GM21381 (cell line): ENCODE measurements around the gene CEACAM4.
"Not testable (repeated sequence)": the region's sequence is repeated elsewhere in the genome, so short reads cannot be mapped to it uniquely, and the experiment has no call there.

Experiments used
- ATAC-seq: cut with Tn5 transposase; IDR thresholded peaks from one replicate; pipeline ENCODE4 v1.9.1; 2021; ENCODE audit warnings: mild to moderate bottlenecking, moderate library complexity; ENCODE audit not compliant: unreplicated experiment

The CEACAM4 gene

GRCh38 chr19:41626877-41627276 lies at the start of gene CEACAM4:
CEACAM4 (minus strand) TSS chr19:41627074; CDS start chr19:41626963, 111 bp downstream.
- ATAC-seq: no peak

DNA sequence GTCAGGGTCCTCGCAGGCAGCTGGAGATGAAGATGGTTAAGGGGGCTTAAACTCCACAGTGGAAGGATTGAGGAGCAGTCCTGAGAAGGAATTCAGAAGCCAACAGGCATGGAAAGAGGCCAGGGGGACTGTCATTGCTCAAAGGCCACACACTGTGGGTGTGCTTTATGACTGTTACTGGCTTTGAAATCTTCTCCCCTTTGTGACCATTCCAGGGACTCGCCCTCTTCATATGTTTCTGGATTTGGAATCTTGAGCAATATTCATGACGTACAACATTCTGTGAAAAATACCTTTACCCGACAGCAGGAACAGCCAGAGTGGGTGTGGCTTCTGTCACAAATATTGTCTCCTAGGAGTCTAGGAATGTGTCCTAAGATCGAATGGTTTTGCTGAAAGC lies 44.6 kb upstream of the CEACAM4 start:
- no peak for ATAC-seq

DNA sequence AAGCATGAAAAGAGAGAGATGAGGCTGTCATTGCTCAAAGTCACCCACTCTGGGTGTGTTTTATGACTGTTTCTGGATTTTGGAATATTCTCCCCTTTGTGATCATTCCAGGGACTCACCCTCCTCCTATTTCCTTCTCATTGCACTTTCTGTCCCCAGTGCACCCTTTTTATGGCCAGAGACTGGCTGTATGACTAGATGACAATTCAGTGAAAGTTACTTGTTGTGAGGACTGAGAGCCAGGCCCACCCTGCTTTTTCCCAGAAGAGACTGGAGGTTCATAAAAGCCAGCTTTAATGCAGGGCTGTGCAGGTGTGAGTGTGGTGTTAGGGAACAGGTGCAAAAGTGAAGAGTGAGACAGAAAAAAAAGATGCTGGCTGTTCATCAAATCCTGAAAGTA lies 43.9 kb upstream of the CEACAM4 start:
- ATAC-seq: no peak

DNA sequence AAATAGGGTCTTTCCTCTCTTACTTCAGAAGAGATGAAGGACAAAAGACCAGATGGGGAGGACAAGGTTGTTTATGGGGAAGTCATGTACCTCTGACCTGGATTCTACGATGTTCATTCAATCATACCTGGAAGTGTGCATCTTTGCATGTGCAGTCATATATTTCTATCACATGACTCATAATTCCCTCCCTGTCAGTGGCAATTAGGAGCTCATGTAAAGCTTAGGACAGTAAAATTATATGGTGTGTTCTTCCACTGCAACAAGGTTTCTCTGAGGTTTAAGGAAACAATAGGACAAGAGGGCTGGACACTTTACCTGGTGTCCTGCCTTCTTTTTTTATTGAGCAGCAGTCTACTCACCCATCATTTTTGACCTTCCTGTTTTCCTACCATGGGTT lies 41.4 kb upstream of the CEACAM4 start:
- no peak for ATAC-seq

GRCh38 chr19:41666075-41666474 lies 39.2 kb upstream of the CEACAM4 start:
- no peak for ATAC-seq

DNA sequence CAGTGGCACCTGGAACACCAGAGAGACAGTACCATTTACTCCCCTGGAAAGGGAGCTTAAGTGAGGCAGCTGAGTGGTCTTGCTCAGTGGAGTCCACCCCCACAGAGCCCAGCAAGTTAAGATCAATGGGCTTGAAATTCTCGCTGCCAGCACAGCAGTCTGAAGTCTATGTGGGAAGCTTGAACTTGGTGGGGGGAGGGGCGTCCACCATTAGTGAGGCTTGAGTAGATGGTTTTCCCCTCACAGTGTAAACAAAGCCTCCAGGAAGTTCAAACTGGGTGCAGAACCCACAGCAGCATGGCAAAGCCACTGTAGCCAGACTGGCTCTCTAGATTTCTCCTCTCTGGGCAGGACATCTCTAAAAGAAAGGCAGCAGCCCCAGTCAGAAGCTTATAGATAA lies 30.3 kb upstream of the CEACAM4 start:
- ATAC-seq: no peak

DNA sequence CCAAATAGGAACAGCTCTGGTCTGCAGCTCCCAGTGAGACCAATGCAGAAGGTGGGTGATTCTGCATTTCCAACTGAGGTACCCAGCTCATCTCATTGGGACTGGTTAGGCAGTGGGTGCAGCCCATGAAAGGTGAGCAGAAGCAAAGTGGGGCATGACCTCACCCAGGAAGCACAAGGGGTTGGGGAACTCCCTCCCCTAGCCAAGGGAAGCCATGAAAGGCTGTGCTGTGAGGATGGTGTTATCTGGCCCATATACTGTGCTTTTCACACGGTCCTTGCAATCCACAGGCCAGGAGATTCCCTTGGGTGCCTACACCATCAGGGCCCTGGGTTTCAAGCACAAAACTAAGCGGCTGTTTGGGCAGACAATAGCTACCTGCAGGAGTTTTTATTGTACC lies 29.9 kb upstream of the CEACAM4 start:
- not testable (repeated sequence) for ATAC-seq

GRCh38 chr19:41652250-41652649 lies 25.4 kb upstream of the CEACAM4 start:
- no peak for ATAC-seq

DNA sequence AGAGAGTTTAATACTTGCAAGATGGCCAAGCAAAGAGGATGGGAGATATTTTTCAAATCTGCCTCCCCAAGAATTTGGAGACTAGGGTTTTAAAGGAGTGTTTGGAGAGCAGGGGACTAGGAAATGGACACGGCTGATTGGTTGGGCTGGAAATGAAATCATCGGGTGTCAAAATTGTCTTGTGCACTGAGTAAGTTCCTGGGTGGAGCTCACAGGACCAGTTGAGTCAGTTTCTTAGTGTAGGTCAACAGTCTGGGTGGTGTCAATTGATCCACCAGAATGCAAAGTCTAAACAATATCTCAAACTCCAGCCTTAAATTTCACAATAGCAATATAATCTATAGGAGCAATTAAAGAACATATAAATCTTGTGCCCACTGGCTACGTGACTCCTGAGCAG lies 23.0 kb upstream of the CEACAM4 start:
- ATAC-seq: no peak

GRCh38 chr19:41646589-41647204 lies 19.8 kb upstream of the CEACAM4 start:
- no peak for ATAC-seq

DNA sequence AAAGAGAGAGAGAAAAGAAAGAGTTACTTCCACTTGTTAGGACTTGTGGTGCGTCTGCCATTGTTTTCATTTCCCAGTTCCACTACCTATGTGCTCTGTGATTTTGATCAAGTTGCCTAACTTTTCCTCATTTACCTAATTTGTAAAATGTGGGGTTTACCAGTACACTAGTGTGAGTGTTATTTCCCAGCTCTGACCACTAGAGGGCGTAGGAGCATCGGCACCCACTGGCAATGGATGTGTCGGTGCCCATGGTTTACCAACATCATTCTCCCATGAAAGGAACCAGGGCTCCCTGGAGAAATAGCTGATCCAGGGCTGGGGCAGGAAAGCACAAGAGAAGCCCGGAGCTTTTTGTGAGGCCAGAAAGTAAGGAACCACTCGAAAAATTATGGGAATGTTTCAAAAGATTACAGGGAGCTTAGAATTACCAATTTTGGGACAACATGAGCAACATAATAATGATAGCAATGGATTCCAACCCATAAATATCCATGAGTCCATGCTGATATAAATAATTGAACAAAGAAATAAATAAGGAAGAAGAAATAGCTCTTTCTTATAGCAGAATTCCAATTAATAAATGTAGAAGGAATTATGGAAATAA lies 15.1 kb upstream of the CEACAM4 start:
- ATAC-seq: no peak

- no peak for ATAC-seq
Measured at GRCh38 chr19:41638641-41639081, 11.8 kb upstream of the CEACAM4 start.

GRCh38 chr19:41637484-41637883 lies 10.6 kb upstream of the CEACAM4 start:
- ATAC-seq: no peak

DNA sequence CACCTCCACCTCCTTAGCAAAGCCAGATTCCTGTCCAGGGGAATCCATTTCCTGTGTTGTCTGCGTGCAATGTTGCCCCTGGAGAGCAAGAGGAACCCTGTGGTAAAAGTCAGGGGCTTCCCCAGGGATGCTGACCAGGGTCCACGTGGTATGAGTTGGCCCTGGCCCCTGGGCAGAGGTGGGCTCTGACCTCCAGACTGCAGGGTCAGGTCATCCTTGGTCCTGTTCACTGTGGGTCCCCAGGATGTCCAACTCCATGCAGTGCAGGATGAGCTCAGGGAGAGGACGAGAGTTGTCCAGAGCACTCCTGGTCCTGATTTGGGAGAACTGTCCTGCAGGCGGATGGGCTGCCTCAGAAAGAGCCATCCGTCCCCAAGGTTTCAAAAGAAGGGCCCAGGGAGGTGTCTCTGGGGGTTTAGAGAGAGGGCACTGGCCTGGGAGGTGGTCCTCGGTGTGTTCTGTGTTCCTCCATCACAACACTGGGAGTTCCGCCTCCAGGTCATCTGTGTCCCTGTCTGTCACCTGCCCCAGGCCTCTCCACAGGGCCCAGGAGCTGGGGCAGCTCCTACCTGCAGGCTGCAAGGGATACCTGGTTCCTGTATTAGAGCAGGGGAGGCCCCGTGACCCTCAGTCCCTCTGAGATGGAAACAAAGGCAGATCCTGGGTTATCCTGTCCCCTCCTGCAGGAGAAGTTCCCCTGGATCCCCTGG lies 1.2 kb upstream of the CEACAM4 start:
- no peak for ATAC-seq

DNA sequence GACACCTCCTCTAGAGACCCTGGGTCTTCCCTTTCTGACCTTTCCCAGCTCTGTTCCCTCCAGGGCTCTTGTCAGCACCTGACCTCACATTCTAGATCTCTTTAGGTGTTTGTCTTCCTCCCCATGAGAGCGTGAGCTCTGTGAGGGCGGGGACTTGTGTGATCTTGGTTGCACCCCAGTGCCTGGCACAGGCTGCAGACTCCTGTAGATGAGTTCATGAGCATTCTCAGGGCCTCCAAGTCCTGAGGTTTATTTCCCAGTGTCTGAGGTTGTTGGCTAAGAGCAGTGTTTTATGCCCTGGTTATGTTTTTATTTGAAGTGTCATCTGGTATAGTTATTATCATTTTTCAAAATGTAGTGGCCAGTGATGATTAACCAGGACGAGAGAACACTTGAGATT lies 596 bp downstream of the CEACAM4 start:
- no peak for ATAC-seq

DNA sequence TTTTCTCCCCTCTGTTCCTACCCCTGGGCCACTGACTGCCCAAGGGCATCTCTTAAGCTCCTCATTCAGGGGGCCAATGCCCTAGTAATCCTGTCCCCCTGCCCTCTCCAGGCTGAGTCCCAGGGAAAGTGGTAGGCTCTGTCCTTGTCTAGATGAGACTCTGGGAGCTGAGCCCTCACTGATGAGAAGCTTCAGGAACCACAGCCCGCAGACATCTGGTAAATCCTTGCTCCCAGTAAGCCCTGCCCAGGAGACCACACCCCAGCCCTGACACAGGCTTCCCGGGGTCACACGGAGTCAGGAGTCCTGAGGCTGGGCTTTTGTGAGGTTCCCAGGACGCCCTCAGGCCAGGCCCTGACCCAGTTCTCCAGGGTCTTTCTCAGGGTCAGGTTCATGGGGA lies 1.9 kb downstream of the CEACAM4 start:
- no peak for ATAC-seq

GRCh38 chr19:41624515-41624914 lies 2.4 kb downstream of the CEACAM4 start:
- ATAC-seq: no peak

DNA sequence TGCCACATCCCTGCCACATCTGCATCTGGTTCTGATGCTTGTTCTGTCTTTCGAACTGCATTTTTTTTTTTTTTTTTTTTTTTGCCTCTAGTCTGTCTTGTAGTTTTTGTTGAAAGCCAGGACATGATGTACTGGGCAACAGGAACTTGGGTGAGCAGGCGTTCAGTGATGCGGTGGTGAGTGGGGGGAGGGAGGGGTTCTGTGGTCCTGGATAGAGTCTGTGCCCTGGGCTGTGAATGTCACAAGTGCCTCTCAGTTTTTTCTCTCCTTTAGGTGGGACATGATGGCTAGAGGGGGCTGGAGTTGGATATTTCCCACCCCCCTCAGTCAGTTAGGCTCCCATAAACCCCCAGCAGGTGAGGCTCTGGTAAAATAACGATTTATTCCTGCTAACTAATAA lies 3.5 kb downstream of the CEACAM4 start:
- no peak for ATAC-seq

- ATAC-seq: no peak
Measured at GRCh38 chr19:41621654-41622053, 5.2 kb downstream of the CEACAM4 start.

GRCh38 chr19:41621226-41621625 lies 5.6 kb downstream of the CEACAM4 start:
- ATAC-seq: no peak

GRCh38 chr19:41620171-41620570 lies 6.7 kb downstream of the CEACAM4 start:
- no peak for ATAC-seq

- no peak for ATAC-seq
Measured at GRCh38 chr19:41619018-41619556, 7.8 kb downstream of the CEACAM4 start.
